ENCODE measurements around the gene DNAH9.

DNAH9 gene

GRCh38 chr17:11700668-11701067 lies 102.4 kb downstream of the DNAH9 start:
- Histone ChIP-seq H4K20me1 (ENCODE audit: control insufficient read depth, insufficient read depth, low read depth, low read length) (no peaks in the 10 kb centered on the region), H3K9me2 (replicated peaks; ENCODE audit: control insufficient read depth, low read length) (no peaks in the 10 kb centered on the region), H3F3A (ENCODE audit: control insufficient read depth, insufficient read depth) (no peaks in the 10 kb centered on the region), H3K36me3 (ENCODE audit: control insufficient read depth, low read length) (no peaks in the 10 kb centered on the region), H3K27me3 (ENCODE audit: control insufficient read depth, low read length) (no peaks in the 10 kb centered on the region), H3K79me2 (ENCODE audit: control insufficient read depth, low read length) (no peaks in the 10 kb centered on the region), H3K9me3 (ENCODE audit: control insufficient read depth, insufficient read depth, low read length) (no peaks in the 10 kb centered on the region), H3K4me3 (ENCODE audit: low read length) (no peak overlapping the region), H3K27ac (ENCODE audit: low read depth, low read length) (no peak overlapping the region), H3K4me1 (ENCODE audit: control insufficient read depth, low read length) (no peaks in the 10 kb centered on the region), H3K4me2 (ENCODE audit: low read length) (no peak overlapping the region)
- TF ChIP-seq EZH2phosphoT487 (IDR thresholded peaks at IDR 0.05; ENCODE audit: borderline replicate concordance, low read length) (no peak), CTCF (IDR thresholded peaks at IDR 0.05; ENCODE audit: low read depth, low read length, poor library complexity, severe bottlenecking) (no peak)

- Histone ChIP-seq H3K4me3 (ENCODE audit: low read length) (no peak overlapping the region), H3K9me2 (replicated peaks; ENCODE audit: control insufficient read depth, low read length) (no peaks in the 10 kb centered on the region), H3K79me2 (ENCODE audit: control insufficient read depth, low read length) (no peaks in the 10 kb centered on the region), H3K4me2 (ENCODE audit: low read length) (no peak overlapping the region), H3K4me1 (ENCODE audit: control insufficient read depth, low read length) (no peaks in the 10 kb centered on the region), H4K20me1 (ENCODE audit: control insufficient read depth, insufficient read depth, low read depth, low read length) (no peaks in the 10 kb centered on the region), H3K36me3 (ENCODE audit: control insufficient read depth, low read length) (no peaks in the 10 kb centered on the region), H3F3A (ENCODE audit: control insufficient read depth, insufficient read depth) (no peaks in the 10 kb centered on the region), H3K27ac (ENCODE audit: low read depth, low read length) (no peak overlapping the region), H3K27me3 (ENCODE audit: control insufficient read depth, low read length) (no peaks in the 10 kb centered on the region), H3K9me3 (ENCODE audit: control insufficient read depth, insufficient read depth, low read length) (no peaks in the 10 kb centered on the region)
- no peak for TF ChIP-seq CTCF (IDR thresholded peaks at IDR 0.05; ENCODE audit: low read depth, low read length, poor library complexity, severe bottlenecking)
- TF ChIP-seq EZH2phosphoT487 (IDR thresholded peaks at IDR 0.05; ENCODE audit: borderline replicate concordance, low read length): no peak
Measured at GRCh38 chr17:11701911-11702310, 103.6 kb downstream of the DNAH9 start.

- H3K4me3 ChIP-seq (ENCODE audit: low read length): no peak overlapping the region
- no peaks in the 10 kb centered on the region for H3K9me3 ChIP-seq (ENCODE audit: control insufficient read depth, insufficient read depth, low read length)
- no peak overlapping the region for H3K4me2 ChIP-seq (ENCODE audit: low read length)
- no peaks in the 10 kb centered on the region for H3K9me2 ChIP-seq (replicated peaks; ENCODE audit: control insufficient read depth, low read length)
- TF ChIP-seq CTCF (IDR thresholded peaks at IDR 0.05; ENCODE audit: low read depth, low read length, poor library complexity, severe bottlenecking): no peak
- no peaks in the 10 kb centered on the region for H3K79me2 ChIP-seq (ENCODE audit: control insufficient read depth, low read length)
- H3F3A ChIP-seq (ENCODE audit: control insufficient read depth, insufficient read depth): no peaks in the 10 kb centered on the region
- H3K36me3 ChIP-seq (ENCODE audit: control insufficient read depth, low read length): no peaks in the 10 kb centered on the region
- H3K27me3 ChIP-seq (ENCODE audit: control insufficient read depth, low read length): no peaks in the 10 kb centered on the region
- H4K20me1 ChIP-seq (ENCODE audit: control insufficient read depth, insufficient read depth, low read depth, low read length): no peaks in the 10 kb centered on the region
- no peaks in the 10 kb centered on the region for H3K4me1 ChIP-seq (ENCODE audit: control insufficient read depth, low read length)
- H3K27ac ChIP-seq (ENCODE audit: low read depth, low read length): no peak overlapping the region
Measured at GRCh38 chr17:11704041-11704440, 105.8 kb downstream of the DNAH9 start.

GRCh38 chr17:11705111-11705510 lies 106.8 kb downstream of the DNAH9 start:
- no peaks in the 10 kb centered on the region for H3F3A ChIP-seq (ENCODE audit: control insufficient read depth, insufficient read depth)
- H3K79me2 ChIP-seq (ENCODE audit: control insufficient read depth, low read length): no peaks in the 10 kb centered on the region
- H4K20me1 ChIP-seq (ENCODE audit: control insufficient read depth, insufficient read depth, low read depth, low read length): no peaks in the 10 kb centered on the region
- H3K27ac ChIP-seq (ENCODE audit: low read depth, low read length): no peak overlapping the region
- H3K4me1 ChIP-seq (ENCODE audit: control insufficient read depth, low read length): no peaks in the 10 kb centered on the region
- no peak overlapping the region for H3K4me2 ChIP-seq (ENCODE audit: low read length)
- no peaks in the 10 kb centered on the region for H3K36me3 ChIP-seq (ENCODE audit: control insufficient read depth, low read length)
- no peaks in the 10 kb centered on the region for H3K9me3 ChIP-seq (ENCODE audit: control insufficient read depth, insufficient read depth, low read length)
- no peak for TF ChIP-seq CTCF (IDR thresholded peaks at IDR 0.05; ENCODE audit: low read depth, low read length, poor library complexity, severe bottlenecking)
- no peak overlapping the region for H3K4me3 ChIP-seq (ENCODE audit: low read length)
- H3K27me3 ChIP-seq (ENCODE audit: control insufficient read depth, low read length): no peaks in the 10 kb centered on the region
- no peaks in the 10 kb centered on the region for H3K9me2 ChIP-seq (replicated peaks; ENCODE audit: control insufficient read depth, low read length)

Measured in DOHH2 (cell line).